Neural cell (in vitro differentiated cells): ENCODE results near the gene ZC3HAV1L. TPM values are rescaled to one million over a fixed set of nuclear protein-coding genes. Genes with fewer than 3 reads are reported as not detected.

Experiments used
- H2AFZ ChIP-seq: fragments of 200-600, 300-800 bp; sonication (generic), shearing (Covaris generic); 2 replicates; pipeline ENCODE4 v1.6.0; 2014; ENCODE audit warnings: low read depth, mild to moderate bottlenecking, antibody characterized with exemption, low read length, moderate library complexity
- H3F3A ChIP-seq: fragments of 200-600 bp; shearing (Covaris generic); 2 replicates; pipeline ENCODE4 v1.6.1; 2016; ENCODE audit warnings: mild to moderate bottlenecking, moderate library complexity, mixed read lengths, antibody characterized with exemption, low read length; ENCODE audit not compliant: insufficient read depth, poor library complexity, severe bottlenecking
- H3K27ac ChIP-seq: fragments of 200-600, 300-800 bp; sonication (generic), shearing (Covaris generic); 2 replicates; pipeline ENCODE4 v1.5.1; 2014; ENCODE audit warnings: mild to moderate bottlenecking, low read length, moderate library complexity
- H3K27me3 ChIP-seq: fragments of 300-800, 200-600 bp; sonication (generic), shearing (Covaris generic); 2 replicates; pipeline ENCODE4 v1.6.0; 2014; ENCODE audit warnings: mild to moderate bottlenecking, low read depth, low read length, moderate library complexity; ENCODE audit not compliant: insufficient read depth
- H3K36me3 ChIP-seq: fragments of 300-800, 200-600 bp; sonication (generic), shearing (Covaris generic); 2 replicates; pipeline ENCODE4 v1.5.1; 2014; ENCODE audit warnings: mild to moderate bottlenecking, antibody characterized with exemption, low read length, moderate library complexity; ENCODE audit not compliant: insufficient read depth
- H3K4me2 ChIP-seq: fragments of 300-800, 200-600 bp; sonication (generic), shearing (Covaris generic); 2 replicates; pipeline ENCODE4 v1.6.0; 2014; ENCODE audit warnings: mild to moderate bottlenecking, low read length
- H3K4me3 ChIP-seq: fragments of 300-800, 200-600 bp; sonication (generic), shearing (Covaris generic); 2 replicates; pipeline ENCODE4 v1.5.1; 2014; ENCODE audit warnings: mild to moderate bottlenecking, low read length, moderate library complexity
- H3K79me2 ChIP-seq: fragments of 200-600 bp; shearing (Covaris generic); replicated peaks from 2 replicates; pipeline ENCODE4 v1.6.0; 2014; ENCODE audit warnings: mild to moderate bottlenecking, low read length, moderate library complexity; ENCODE audit not compliant: insufficient read depth
- H3K9ac ChIP-seq: fragments of 300-800, 200-600 bp; sonication (generic), shearing (Covaris generic); 2 replicates; pipeline ENCODE4 v1.6.1; 2016; ENCODE audit warnings: mild to moderate bottlenecking, low read length, mixed read lengths
- H3K9me2 ChIP-seq: fragments of 200-600 bp; shearing (Covaris generic); 2 replicates; pipeline ENCODE4 v1.6.1; 2016; ENCODE audit warnings: mild to moderate bottlenecking, low read length, mixed read lengths; ENCODE audit not compliant: insufficient read depth
- H3K9me3 ChIP-seq: fragments of 200-600, 300-800 bp; sonication (generic), shearing (Covaris generic); 2 replicates; pipeline ENCODE4 v1.6.1; 2016; ENCODE audit warnings: mild to moderate bottlenecking, mixed run types, low read length, moderate library complexity, mixed read lengths
- H4K20me1 ChIP-seq: fragments of 200-600 bp; shearing (Covaris generic); 2 replicates; pipeline ENCODE4 v1.6.1; 2016; ENCODE audit warnings: mild to moderate bottlenecking, mixed run types; ENCODE audit not compliant: insufficient read depth
- EP300 ChIP-seq: fragments of 450-650 bp; conservative IDR thresholded peaks from 2 replicates; pipeline ENCODE4 v1.6.1; 2014; ENCODE audit warnings: antibody characterized with exemption, mild to moderate bottlenecking, moderate library complexity; ENCODE audit not compliant: poor library complexity, severe bottlenecking
- EZH2 ChIP-seq: fragments of 200-600, 300-800 bp; shearing (Covaris generic), sonication (generic); IDR thresholded peaks from 2 replicates; pipeline ENCODE4 v1.6.1; 2014; ENCODE audit warnings: antibody characterized with exemption, low read length, borderline replicate concordance, mild to moderate bottlenecking; ENCODE audit not compliant: insufficient read depth, poor library complexity, severe bottlenecking
- MXI1 ChIP-seq: fragments of 450-650 bp; conservative IDR thresholded peaks from 2 replicates; pipeline ENCODE4 v1.6.1; 2014; ENCODE audit warnings: antibody characterized with exemption, mild to moderate bottlenecking; ENCODE audit not compliant: poor library complexity, severe bottlenecking
- POLR2AphosphoS5 ChIP-seq: IDR thresholded peaks from 2 replicates; pipeline ENCODE4 v1.6.1; 2012
- RAD21 ChIP-seq: fragments of 450-650 bp; conservative IDR thresholded peaks from 2 replicates; pipeline ENCODE4 v1.6.1; 2014; ENCODE audit warnings: antibody characterized with exemption, mild to moderate bottlenecking, moderate library complexity
- REST ChIP-seq: IDR thresholded peaks from 2 replicates; pipeline ENCODE4 v1.6.1; 2012; ENCODE audit warnings: borderline replicate concordance
- SMC3 ChIP-seq: fragments of 450-650 bp; conservative IDR thresholded peaks from 2 replicates; pipeline ENCODE4 v1.6.1; 2014; ENCODE audit warnings: antibody characterized with exemption, mild to moderate bottlenecking, moderate library complexity; ENCODE audit not compliant: poor library complexity
- TAF1 ChIP-seq: IDR thresholded peaks from 2 replicates; pipeline ENCODE4 v1.6.1; 2012; ENCODE audit warnings: low read depth
- polyA plus RNA-seq: library from polyadenylated mRNA; depleted of rRNA; stranded (reverse); fragments of >200 nt; gene quantifications from 2 replicates; pipeline ENCODE4 v1.2.3, GENCODE V29; 2014
- TF ChIP-seq, protein P1 (sequence below): fragments of 450-650 bp; IDR thresholded peaks from 2 replicates; pipeline ENCODE4 v1.5.1; 2014; ENCODE audit warnings: antibody characterized with exemption, mild to moderate bottlenecking, moderate library complexity; ENCODE audit not compliant: poor library complexity, severe bottlenecking

The ZC3HAV1L gene
- polyA plus RNA-seq, 1 donor from 2014 or later = not detected

GRCh38 chr7:139047970-139048369, 12.1 kb upstream of the ZC3HAV1L start:
- Histone ChIP-seq H3K79me2 (no peaks in the 10 kb centered on the region), H3K36me3 (no peaks in the 10 kb centered on the region), H3K9me3 (no peaks in the 10 kb centered on the region), H3K9me2 (no peaks in the 10 kb centered on the region), H4K20me1 (no peaks in the 10 kb centered on the region), H3K4me3 (no peak overlapping the region), H3K27ac (no peak overlapping the region), H3F3A (no peaks in the 10 kb centered on the region), H3K27me3 (no peaks in the 10 kb centered on the region), H2AFZ (no peak overlapping the region), H3K9ac (no peak overlapping the region), H3K4me2 (no peak overlapping the region)
- TF ChIP-seq SMC3 (no peak), EP300 (no peak), TAF1 (no peak), EZH2 (no peak), REST (no peak), RAD21 (no peak), MXI1 (no peak), POLR2AphosphoS5 (no peak)
- TF ChIP-seq, protein P1, sequence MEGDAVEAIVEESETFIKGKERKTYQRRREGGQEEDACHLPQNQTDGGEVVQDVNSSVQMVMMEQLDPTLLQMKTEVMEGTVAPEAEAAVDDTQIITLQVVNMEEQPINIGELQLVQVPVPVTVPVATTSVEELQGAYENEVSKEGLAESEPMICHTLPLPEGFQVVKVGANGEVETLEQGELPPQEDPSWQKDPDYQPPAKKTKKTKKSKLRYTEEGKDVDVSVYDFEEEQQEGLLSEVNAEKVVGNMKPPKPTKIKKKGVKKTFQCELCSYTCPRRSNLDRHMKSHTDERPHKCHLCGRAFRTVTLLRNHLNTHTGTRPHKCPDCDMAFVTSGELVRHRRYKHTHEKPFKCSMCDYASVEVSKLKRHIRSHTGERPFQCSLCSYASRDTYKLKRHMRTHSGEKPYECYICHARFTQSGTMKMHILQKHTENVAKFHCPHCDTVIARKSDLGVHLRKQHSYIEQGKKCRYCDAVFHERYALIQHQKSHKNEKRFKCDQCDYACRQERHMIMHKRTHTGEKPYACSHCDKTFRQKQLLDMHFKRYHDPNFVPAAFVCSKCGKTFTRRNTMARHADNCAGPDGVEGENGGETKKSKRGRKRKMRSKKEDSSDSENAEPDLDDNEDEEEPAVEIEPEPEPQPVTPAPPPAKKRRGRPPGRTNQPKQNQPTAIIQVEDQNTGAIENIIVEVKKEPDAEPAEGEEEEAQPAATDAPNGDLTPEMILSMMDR = no peak

DNA sequence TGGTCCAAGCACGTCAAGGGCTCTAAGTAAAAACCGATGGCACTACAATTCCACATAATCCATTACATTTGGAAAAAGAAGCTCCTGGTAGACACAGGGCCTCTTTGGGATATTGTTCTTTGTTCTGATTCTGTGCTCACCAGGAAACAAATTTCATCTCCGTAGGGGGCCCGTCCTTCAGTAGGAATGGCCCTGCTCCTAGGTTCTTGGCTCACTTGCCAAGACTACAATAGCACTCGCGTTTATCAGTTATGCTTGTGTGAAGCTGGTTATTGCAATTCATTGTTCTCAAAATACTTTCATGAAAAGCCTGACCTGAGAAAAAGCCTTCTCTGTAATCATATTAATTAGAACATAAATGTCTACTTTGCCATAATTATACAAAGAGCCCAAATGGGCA, 10.3 kb upstream of the ZC3HAV1L start:
- no peaks in the 10 kb centered on the region for H3K27me3 ChIP-seq
- H3K79me2 ChIP-seq = no peaks in the 10 kb centered on the region
- H3K9me2 ChIP-seq = no peaks in the 10 kb centered on the region
- H3K9ac ChIP-seq = no peak overlapping the region
- H3K4me2 ChIP-seq = no peak overlapping the region
- no peaks in the 10 kb centered on the region for H3F3A ChIP-seq
- H4K20me1 ChIP-seq = no peaks in the 10 kb centered on the region
- H3K4me3 ChIP-seq = no peak overlapping the region
- no peak overlapping the region for H3K27ac ChIP-seq
- no peak overlapping the region for H2AFZ ChIP-seq
- no peak for TF ChIP-seq REST
- TF ChIP-seq SMC3 = no peak
- H3K36me3 ChIP-seq = no peaks in the 10 kb centered on the region
- H3K9me3 ChIP-seq = no peaks in the 10 kb centered on the region
